ENCODE results near the gene TRIP11.
"Not testable (repeated sequence)": the region's sequence is repeated elsewhere in the genome, so short reads cannot be mapped to it uniquely, and the experiment has no call there.

Gene TRIP11

GRCh38 chr14:92039719-92040430, at the start of gene TRIP11:
Gene TRIP11, minus strand, starts transcription at chr14:92040059. Its CDS starts 374 bp downstream, at chr14:92039685.
- H3K27ac ChIP-seq (ENCODE audit: low read length), result peak within 1 kb of the TSS; percentile 97
- peaks cover 0 to 2% of the 10 kb centered on the region in 2 donors for H3K36me3 ChIP-seq (ENCODE audit: control insufficient read depth in 2 of 2, insufficient read depth in 2 of 2, low read length in 2 of 2)
- no peaks in the 10 kb centered on the region for H3K27me3 ChIP-seq (ENCODE audit: control insufficient read depth in 1 of 2, insufficient read depth in 2 of 2, low read length in 2 of 2)
- peak within 1 kb of the TSS; percentile 90 to 94 for H3K4me3 ChIP-seq (ENCODE audit: low read length in 2 of 2)
- peak within 1 kb of the TSS; percentile 93 to 100 for H3K9ac ChIP-seq (ENCODE audit: low read length in 2 of 2)
- no peaks in the 10 kb centered on the region for H3K9me3 ChIP-seq (ENCODE audit: control insufficient read depth in 2 of 2, low read length in 2 of 2)
- H3K4me1 ChIP-seq (ENCODE audit: control insufficient read depth, insufficient read depth, low read length), result peaks cover 15% of the 10 kb centered on the region

GRCh38 chr14:92088494-92088893, 48.6 kb upstream of the TRIP11 start:
- H3K36me3 ChIP-seq (ENCODE audit: control insufficient read depth in 2 of 2, insufficient read depth in 2 of 2, low read length in 2 of 2), result peaks cover 20 to 30% of the 10 kb centered on the region in 2 donors
- no peaks in the 10 kb centered on the region for H3K9me3 ChIP-seq (ENCODE audit: control insufficient read depth in 2 of 2, low read length in 2 of 2)
- H3K27ac ChIP-seq (ENCODE audit: low read length), result no peak overlapping the region
- no peaks in the 10 kb centered on the region for H3K4me1 ChIP-seq (ENCODE audit: control insufficient read depth, insufficient read depth, low read length)
- no peaks in the 10 kb centered on the region for H3K27me3 ChIP-seq (ENCODE audit: control insufficient read depth in 1 of 2, insufficient read depth in 2 of 2, low read length in 2 of 2)
- H3K4me3 ChIP-seq (ENCODE audit: low read length in 2 of 2), result no peak overlapping the region
- no peak overlapping the region for H3K9ac ChIP-seq (ENCODE audit: low read length in 2 of 2)

- no peaks in the 10 kb centered on the region for H3K9me3 ChIP-seq (ENCODE audit: control insufficient read depth in 2 of 2, low read length in 2 of 2)
- H3K27ac ChIP-seq (ENCODE audit: low read length), result no peak overlapping the region
- no peak overlapping the region for H3K4me3 ChIP-seq (ENCODE audit: low read length in 2 of 2)
- H3K27me3 ChIP-seq (ENCODE audit: control insufficient read depth in 1 of 2, insufficient read depth in 2 of 2, low read length in 2 of 2), result no peaks in the 10 kb centered on the region
- no peaks in the 10 kb centered on the region for H3K4me1 ChIP-seq (ENCODE audit: control insufficient read depth, insufficient read depth, low read length)
- peaks cover 19 to 23% of the 10 kb centered on the region in 2 donors for H3K36me3 ChIP-seq (ENCODE audit: control insufficient read depth in 2 of 2, insufficient read depth in 2 of 2, low read length in 2 of 2)
- no peak overlapping the region for H3K9ac ChIP-seq (ENCODE audit: low read length in 2 of 2)
Observed at GRCh38 chr14:92074555-92074954, 34.7 kb upstream of the TRIP11 start.

GRCh38 chr14:92058006-92058917, 18.4 kb upstream of the TRIP11 start:
- Histone ChIP-seq H3K27ac (ENCODE audit: low read length) (no peak overlapping the region), H3K4me3 (ENCODE audit: low read length in 2 of 2) (no peak overlapping the region), H3K9me3 (ENCODE audit: control insufficient read depth in 2 of 2, low read length in 2 of 2) (no peaks in the 10 kb centered on the region), H3K27me3 (ENCODE audit: control insufficient read depth in 1 of 2, insufficient read depth in 2 of 2, low read length in 2 of 2) (no peaks in the 10 kb centered on the region), H3K4me1 (ENCODE audit: control insufficient read depth, insufficient read depth, low read length) (no peaks in the 10 kb centered on the region), H3K9ac (ENCODE audit: low read length in 2 of 2) (peak overlapping the region in 1 of 2 donors; percentile 29), H3K36me3 (ENCODE audit: control insufficient read depth in 2 of 2, insufficient read depth in 2 of 2, low read length in 2 of 2) (peaks cover 1 to 2% of the 10 kb centered on the region in 2 donors)

GRCh38 chr14:92049781-92050180, 9.9 kb upstream of the TRIP11 start:
- H3K36me3 ChIP-seq (ENCODE audit: control insufficient read depth in 2 of 2, insufficient read depth in 2 of 2, low read length in 2 of 2), result peaks cover 0 to 2% of the 10 kb centered on the region in 2 donors
- no peaks in the 10 kb centered on the region for H3K9me3 ChIP-seq (ENCODE audit: control insufficient read depth in 2 of 2, low read length in 2 of 2)
- H3K9ac ChIP-seq (ENCODE audit: low read length in 2 of 2), result no peak overlapping the region
- H3K4me3 ChIP-seq (ENCODE audit: low read length in 2 of 2), result no peak overlapping the region
- H3K27ac ChIP-seq (ENCODE audit: low read length), result no peak overlapping the region
- no peaks in the 10 kb centered on the region for H3K4me1 ChIP-seq (ENCODE audit: control insufficient read depth, insufficient read depth, low read length)
- H3K27me3 ChIP-seq (ENCODE audit: control insufficient read depth in 1 of 2, insufficient read depth in 2 of 2, low read length in 2 of 2), result no peaks in the 10 kb centered on the region

- not testable (repeated sequence) for H3K27me3 ChIP-seq (ENCODE audit: control insufficient read depth in 1 of 2, insufficient read depth in 2 of 2, low read length in 2 of 2); H3K9ac ChIP-seq (ENCODE audit: low read length in 2 of 2); H3K4me3 ChIP-seq (ENCODE audit: low read length in 2 of 2); H3K27ac ChIP-seq (ENCODE audit: low read length); H3K9me3 ChIP-seq (ENCODE audit: control insufficient read depth in 2 of 2, low read length in 2 of 2); H3K36me3 ChIP-seq (ENCODE audit: control insufficient read depth in 2 of 2, insufficient read depth in 2 of 2, low read length in 2 of 2); H3K4me1 ChIP-seq (ENCODE audit: control insufficient read depth, insufficient read depth, low read length)
Observed at GRCh38 chr14:92049221-92049620, 9.4 kb upstream of the TRIP11 start.

- H3K4me3 ChIP-seq (ENCODE audit: low read length in 2 of 2); H3K9me3 ChIP-seq (ENCODE audit: control insufficient read depth in 2 of 2, low read length in 2 of 2); H3K27me3 ChIP-seq (ENCODE audit: control insufficient read depth in 1 of 2, insufficient read depth in 2 of 2, low read length in 2 of 2); H3K4me1 ChIP-seq (ENCODE audit: control insufficient read depth, insufficient read depth, low read length); H3K9ac ChIP-seq (ENCODE audit: low read length in 2 of 2); H3K27ac ChIP-seq (ENCODE audit: low read length); H3K36me3 ChIP-seq (ENCODE audit: control insufficient read depth in 2 of 2, insufficient read depth in 2 of 2, low read length in 2 of 2): not testable (repeated sequence)
Observed at GRCh38 chr14:92045904-92046303, 6.0 kb upstream of the TRIP11 start.

- not testable (repeated sequence) for H3K4me3 ChIP-seq (ENCODE audit: low read length in 2 of 2); H3K9me3 ChIP-seq (ENCODE audit: control insufficient read depth in 2 of 2, low read length in 2 of 2); H3K27me3 ChIP-seq (ENCODE audit: control insufficient read depth in 1 of 2, insufficient read depth in 2 of 2, low read length in 2 of 2); H3K9ac ChIP-seq (ENCODE audit: low read length in 2 of 2); H3K27ac ChIP-seq (ENCODE audit: low read length); H3K36me3 ChIP-seq (ENCODE audit: control insufficient read depth in 2 of 2, insufficient read depth in 2 of 2, low read length in 2 of 2)
- peaks cover 15% of the 10 kb centered on the region for H3K4me1 ChIP-seq (ENCODE audit: control insufficient read depth, insufficient read depth, low read length)
Observed at GRCh38 chr14:92041766-92042165, 1.9 kb upstream of the TRIP11 start.

- Histone ChIP-seq H3K36me3 (ENCODE audit: control insufficient read depth in 2 of 2, insufficient read depth in 2 of 2, low read length in 2 of 2) (peaks cover 0 to 2% of the 10 kb centered on the region in 2 donors), H3K27me3 (ENCODE audit: control insufficient read depth in 1 of 2, insufficient read depth in 2 of 2, low read length in 2 of 2) (no peaks in the 10 kb centered on the region), H3K27ac (ENCODE audit: low read length) (no peak overlapping the region), H3K9me3 (ENCODE audit: control insufficient read depth in 2 of 2, low read length in 2 of 2) (no peaks in the 10 kb centered on the region), H3K4me1 (ENCODE audit: control insufficient read depth, insufficient read depth, low read length) (peaks cover 15% of the 10 kb centered on the region), H3K4me3 (ENCODE audit: low read length in 2 of 2) (peak overlapping the region in 1 of 2 donors; percentile 94), H3K9ac (ENCODE audit: low read length in 2 of 2) (no peak overlapping the region)
Observed at GRCh38 chr14:92041203-92041602, 1.3 kb upstream of the TRIP11 start.

GRCh38 chr14:92040431-92041051, 682 bp upstream of the TRIP11 start:
- Histone ChIP-seq H3K9ac (ENCODE audit: low read length in 2 of 2) (peak overlapping the region; percentile 93 to 100), H3K4me1 (ENCODE audit: control insufficient read depth, insufficient read depth, low read length) (peaks cover 15% of the 10 kb centered on the region), H3K27me3 (ENCODE audit: control insufficient read depth in 1 of 2, insufficient read depth in 2 of 2, low read length in 2 of 2) (no peaks in the 10 kb centered on the region), H3K9me3 (ENCODE audit: control insufficient read depth in 2 of 2, low read length in 2 of 2) (no peaks in the 10 kb centered on the region), H3K4me3 (ENCODE audit: low read length in 2 of 2) (peak overlapping the region; percentile 90 to 94), H3K36me3 (ENCODE audit: control insufficient read depth in 2 of 2, insufficient read depth in 2 of 2, low read length in 2 of 2) (peaks cover 0 to 2% of the 10 kb centered on the region in 2 donors), H3K27ac (ENCODE audit: low read length) (peak overlapping the region; percentile 97)

Measured in stomach smooth muscle (tissue), 2 donors.